H1 (cell line): ENCODE measurements around the gene SMARCE1. TPM values are rescaled to one million over a fixed set of nuclear protein-coding genes. Genes with fewer than 3 reads are reported as not detected.

Experiments
- CTCF ChIA-PET: fragments of 300-600 bp; sonication (Branson Sonifier 250); formaldehyde crosslinking; loops from one replicate; lab custom pipeline; 2021; ENCODE audit not compliant: partially characterized antibody; lab: Charles Lee
- POLR2A ChIA-PET: fragments of 300-600 bp; sonication (Branson Sonifier 250); formaldehyde crosslinking; loops from one replicate; lab custom pipeline; 2021; ENCODE audit warnings: inconsistent platforms; ENCODE audit not compliant: partially characterized antibody; lab: Charles Lee
- DNase-seq, 2 experiments: peaks; one replicate each; pipeline versions ENCODE4 v3.0.0 to v3.0.0-alpha.2; 2010 to 2022; ENCODE audit warnings: low spot score in 2 of 2, low read depth in 1 of 2, mixed read lengths in 1 of 2
- FAIRE-seq: peaks from 2 replicates; lab custom pipeline; 2011; peaks lifted over from hg19 to GRCh38; lab: Jason Lieb, UNC
- H2AFZ ChIP-seq: 2 replicates; pipeline ENCODE4 v1.8.1; 2012; ENCODE audit warnings: low read length, inconsistent platforms
- H2AK5ac ChIP-seq: 2 replicates; pipeline ENCODE4 v1.6.1; 2013; ENCODE audit warnings: low read depth, low read length
- H2BK120ac ChIP-seq: replicated peaks from 2 replicates; pipeline ENCODE3; 2013; ENCODE audit warnings: low read depth, low read length, inconsistent platforms
- H2BK12ac ChIP-seq: 2 replicates; pipeline ENCODE4 v1.6.1; 2013; ENCODE audit warnings: low read depth, low read length
- H2BK15ac ChIP-seq: 2 replicates; pipeline ENCODE4 v1.6.1; 2013; ENCODE audit warnings: low read length
- H2BK20ac ChIP-seq: 2 replicates; pipeline ENCODE4 v1.6.1; 2013; ENCODE audit warnings: low read length
- H2BK5ac ChIP-seq: 2 replicates; pipeline ENCODE4 v1.6.1; 2013; ENCODE audit warnings: low read depth, low read length
- H3K14ac ChIP-seq: 2 replicates; pipeline ENCODE4 v1.6.1; 2013; ENCODE audit warnings: inconsistent platforms; ENCODE audit not compliant: insufficient read length
- H3K18ac ChIP-seq: 2 replicates; pipeline ENCODE4 v1.6.1; 2013; ENCODE audit warnings: low read length; ENCODE audit errors: extremely low read depth
- H3K23ac ChIP-seq: 2 replicates; pipeline ENCODE4 v1.6.1; 2013; ENCODE audit warnings: inconsistent platforms; ENCODE audit not compliant: insufficient read length
- H3K23me2 ChIP-seq: 2 replicates; pipeline ENCODE4 v1.6.1; 2013; ENCODE audit warnings: low read depth, low read length
- H3K27ac ChIP-seq: 2 replicates; pipeline ENCODE4 v1.6.1; 2011; ENCODE audit warnings: low read depth, low read length, inconsistent platforms
- H3K27me3 ChIP-seq, 4 experiments: replicated peaks in 1 of 4; 1 replicate in 1 of 4; 2 replicates in 3 of 4; pipeline versions ENCODE4 v1.6.1 to v1.8.1; 2011 to 2013; ENCODE audit warnings: low read length in 3 of 4, mild to moderate bottlenecking in 3 of 4, inconsistent platforms in 2 of 4, mixed read lengths in 2 of 4, moderate library complexity in 1 of 4; ENCODE audit not compliant: control insufficient read depth in 3 of 4, insufficient read depth in 3 of 4; ENCODE audit errors: extremely low read depth in 1 of 4
- H3K36me3 ChIP-seq, 4 experiments: 2 replicates each; pipeline versions ENCODE4 v1.6.1 to v1.8.1; 2011 to 2013; ENCODE audit warnings: mild to moderate bottlenecking in 4 of 4, low read length in 3 of 4, moderate library complexity in 2 of 4, control low read depth in 1 of 4, inconsistent platforms in 1 of 4; ENCODE audit not compliant: insufficient read depth in 4 of 4, control insufficient read depth in 2 of 4
- H3K4ac ChIP-seq: replicated peaks from 2 replicates; pipeline ENCODE3; 2013; ENCODE audit warnings: low read length, low read depth, mixed read lengths, inconsistent platforms; ENCODE audit not compliant: insufficient read length
- H3K4me1 ChIP-seq, 4 experiments: replicated peaks in 1 of 4; 1 replicate in 1 of 4; 2 replicates in 3 of 4; pipeline versions ENCODE4 v1.6.1 to v1.8.1; 2011 to 2013; ENCODE audit warnings: low read length in 3 of 4, inconsistent platforms in 2 of 4, mixed read lengths in 1 of 4; ENCODE audit not compliant: insufficient read depth in 4 of 4, control insufficient read depth in 3 of 4
- H3K4me2 ChIP-seq, 2 experiments: 2 replicates each; pipeline versions ENCODE4 v1.6.1 to v1.8.1; 2011 to 2013; ENCODE audit warnings: low read depth in 2 of 2, low read length in 2 of 2, control low read depth in 1 of 2, inconsistent platforms in 1 of 2, mild to moderate bottlenecking in 1 of 2; ENCODE audit not compliant: insufficient read depth in 1 of 2
- H3K4me3 ChIP-seq, 4 experiments: fragments of 200-600, 300-600 bp in 1 of 4; sonication (generic), shearing (Covaris generic), sonication (Bioruptor Twin) in 1 of 4; 2 replicates each; pipeline versions ENCODE4 v1.5.1 to v1.8.1; 2011 to 2016; ENCODE audit warnings: low read length in 4 of 4, low read depth in 3 of 4, control low read depth in 2 of 4, inconsistent platforms in 2 of 4, mild to moderate bottlenecking in 2 of 4, mixed read lengths in 1 of 4, moderate library complexity in 1 of 4; ENCODE audit not compliant: insufficient read depth in 2 of 4; ENCODE audit errors: extremely low read depth in 1 of 4
- H3K56ac ChIP-seq: replicated peaks from 2 replicates; pipeline ENCODE3; 2013; ENCODE audit warnings: low read depth, mild to moderate bottlenecking, mixed read lengths, low read length, inconsistent platforms; ENCODE audit not compliant: insufficient read length
- H3K79me1 ChIP-seq: 2 replicates; pipeline ENCODE4 v1.6.1; 2013; ENCODE audit warnings: low read depth, low read length, control low read depth
- H3K79me2 ChIP-seq, 2 experiments: 2 replicates each; pipeline versions ENCODE4 v1.6.1 to v1.8.1; 2012 to 2013; ENCODE audit warnings: low read length in 2 of 2, mild to moderate bottlenecking in 2 of 2, inconsistent platforms in 1 of 2; ENCODE audit not compliant: insufficient read depth in 2 of 2, control insufficient read depth in 1 of 2
- H3K9ac ChIP-seq, 4 experiments: replicated peaks in 1 of 4; 1 replicate in 1 of 4; 2 replicates in 3 of 4; pipeline versions ENCODE4 v1.6.1 to v1.8.1; 2011 to 2013; ENCODE audit warnings: low read depth in 3 of 4, low read length in 3 of 4, control low read depth in 2 of 4, mild to moderate bottlenecking in 2 of 4, moderate library complexity in 2 of 4, inconsistent platforms in 1 of 4; ENCODE audit errors: extremely low read depth in 1 of 4
- H3K9me3 ChIP-seq, 2 experiments: 2 replicates each; pipeline versions ENCODE4 v1.6.1 to v1.8.1; 2012 to 2013; ENCODE audit warnings: mild to moderate bottlenecking in 2 of 2, moderate library complexity in 2 of 2, control low read depth in 1 of 2, inconsistent platforms in 1 of 2, low read depth in 1 of 2, low read length in 1 of 2, mixed read lengths in 1 of 2; ENCODE audit not compliant: insufficient read depth in 2 of 2
- H4K20me1 ChIP-seq, 2 experiments: replicated peaks in 1 of 2; 2 replicates each; pipeline versions ENCODE3 to v1.8.1; 2011 to 2013; ENCODE audit warnings: inconsistent platforms in 2 of 2, low read length in 2 of 2, mild to moderate bottlenecking in 1 of 2; ENCODE audit not compliant: insufficient read depth in 2 of 2, control insufficient read depth in 1 of 2
- H4K5ac ChIP-seq: 2 replicates; pipeline ENCODE4 v1.6.1; 2013; ENCODE audit warnings: low read length, low read depth, mixed read lengths, inconsistent platforms; ENCODE audit not compliant: insufficient read length
- H4K8ac ChIP-seq: 2 replicates; pipeline ENCODE4 v1.8.0; 2013; ENCODE audit warnings: mild to moderate bottlenecking, moderate library complexity, low read length, inconsistent platforms; ENCODE audit not compliant: insufficient read depth; ENCODE audit errors: extremely low read depth
- H4K91ac ChIP-seq: replicated peaks from 2 replicates; pipeline ENCODE3; 2013; ENCODE audit warnings: low read length, mixed read lengths, inconsistent platforms; ENCODE audit not compliant: insufficient read length
- CTBP2 ChIP-seq: IDR thresholded peaks from 2 replicates; pipeline ENCODE4 v1.7.0; 2011; ENCODE audit warnings: borderline replicate concordance, mild to moderate bottlenecking, moderate library complexity, mixed read lengths, low read length; ENCODE audit not compliant: insufficient read depth, insufficient read length
- KDM1A ChIP-seq: fragments of 200-600, 300-600 bp; sonication (generic); IDR thresholded peaks from 2 replicates; pipeline ENCODE4 v1.7.1; 2016; ENCODE audit warnings: mild to moderate bottlenecking, low read length, borderline replicate concordance
- SP2 ChIP-seq: IDR thresholded peaks from 2 replicates; pipeline ENCODE4 v1.6.1; 2012; ENCODE audit warnings: mild to moderate bottlenecking, low read length, inconsistent platforms
- SUZ12 ChIP-seq: fragments of 200-600 bp; sonication (generic); IDR thresholded peaks from 2 replicates; pipeline ENCODE4 v1.6.1; 2012; ENCODE audit warnings: mild to moderate bottlenecking, inconsistent platforms, low read length, moderate library complexity, mixed read lengths
- TEAD4 ChIP-seq: IDR thresholded peaks from 2 replicates; pipeline ENCODE4 v1.6.1; 2012; ENCODE audit warnings: low read depth, low read length, inconsistent platforms, mixed read lengths
- WGBS, 2 experiments: shearing (Covaris generic) in 1 of 2; methylation state at CpG; one replicate each; pipeline versions ENCODE4 v1.1.6 to v1.1.7; 2013 to 2015; ENCODE audit warnings: low lambda C conversion rate in 2 of 2, mixed read lengths in 2 of 2, inconsistent platforms in 1 of 2, low coverage in 1 of 2, missing lambda C conversion rate in 1 of 2; ENCODE audit not compliant: insufficient replicate concordance in 2 of 2, insufficient coverage in 1 of 2, insufficient read length in 1 of 2; ENCODE audit errors: extremely low coverage in 1 of 2, missing lambda C conversion rate in 1 of 2; 5-methylcytosine and 5-hydroxymethylcytosine counted together
- polyA plus RNA-seq, 7 experiments: library from polyadenylated mRNA; depleted of rRNA in 3 of 7; stranded (reverse) in 5 of 7; unstranded in 2 of 7; fragments of >200 nt in 5 of 7; fragments of 200-250 nt in 2 of 7; gene quantifications; 1 replicate in 5 of 7; 2 replicates in 1 of 7; 4 replicates in 1 of 7; pipeline versions ENCODE4 v1.2.1 to v1.2.3, GENCODE V29; 2011 to 2013; ENCODE audit warnings: missing spikeins in 2 of 7, mixed read lengths in 2 of 7
- total RNA-seq: library from RNA; stranded (reverse); fragmentation: NEBNext Ultra II Directional; extraction: Animal tissue kit (Norgen Biotek cat#: 25700); gene quantifications from 2 replicates; pipeline ENCODE4 v1.2.1, GENCODE V29; 2021

The SMARCE1 gene
- total and polyA plus RNA-seq, 2 of the 8 experiments (the other 6 are each of a cell fraction or from before 2014, with no cell fraction given): 30.7 to 131 TPM

- Histone ChIP-seq H3K56ac (no peak overlapping the region), H3K9me3 (no peaks in the 10 kb centered on the region), H2BK20ac (no peak overlapping the region), H3K4me3 (no peak overlapping the region), H4K20me1 (no peaks in the 10 kb centered on the region), H4K5ac (no peak overlapping the region), H3K23me2 (no peaks in the 10 kb centered on the region), H4K91ac (no peak overlapping the region), H4K8ac (no peak overlapping the region), H3K79me1 (no peaks in the 10 kb centered on the region), H2BK15ac (no peak overlapping the region), H3K4ac (no peak overlapping the region), H3K14ac (no peak overlapping the region), H3K27ac (no peak overlapping the region), H3K36me3 (no peaks in the 10 kb centered on the region), H3K4me1 (peaks cover 0 to 3% (median 0%) of the 10 kb centered on the region in 4 experiments; a peak in 2 of 7 replicates), H2AFZ (no peak overlapping the region), H2BK120ac (no peak overlapping the region), H3K9ac (no peak overlapping the region), H3K27me3 (no peaks in the 10 kb centered on the region; a peak in 1 of 7 replicates), H2AK5ac (no peak overlapping the region), H3K4me2 (no peak overlapping the region), H3K79me2 (no peaks in the 10 kb centered on the region), H2BK12ac (no peak overlapping the region), H2BK5ac (no peak overlapping the region), H3K18ac (no peak overlapping the region), H3K23ac (no peak overlapping the region)
- ChIA-PET CTCF (interaction anchor here (1.1 to 1.3 kb wide), 3 partner anchors 18 to 35 kb away, joined by 3 to 6 read pairs (median 3); no protein-coding TSS in a partner anchor), POLR2A (interaction anchor here (1.6 kb wide), 1 partner anchor 51 kb away, joined by 4 read pairs; no protein-coding TSS in a partner anchor)
- 92% methylated on average over 3 of the region's 3 CpGs; no CpG with 5 or more reads in 1 of the 2 experiments for WGBS, 2 experiments
- DNase-seq: no peak
- no peak for TF ChIP-seq SP2
- TF ChIP-seq SUZ12: no peak
- no peak for TF ChIP-seq KDM1A
- TF ChIP-seq CTBP2: no peak
- TF ChIP-seq TEAD4: no peak
- FAIRE-seq: no peak
Measured at GRCh38 chr17:40597156-40597555, 50.5 kb downstream of the SMARCE1 start.
